Measurements from ENCODE around the gene TRIB2.

The TRIB2 gene

DNA sequence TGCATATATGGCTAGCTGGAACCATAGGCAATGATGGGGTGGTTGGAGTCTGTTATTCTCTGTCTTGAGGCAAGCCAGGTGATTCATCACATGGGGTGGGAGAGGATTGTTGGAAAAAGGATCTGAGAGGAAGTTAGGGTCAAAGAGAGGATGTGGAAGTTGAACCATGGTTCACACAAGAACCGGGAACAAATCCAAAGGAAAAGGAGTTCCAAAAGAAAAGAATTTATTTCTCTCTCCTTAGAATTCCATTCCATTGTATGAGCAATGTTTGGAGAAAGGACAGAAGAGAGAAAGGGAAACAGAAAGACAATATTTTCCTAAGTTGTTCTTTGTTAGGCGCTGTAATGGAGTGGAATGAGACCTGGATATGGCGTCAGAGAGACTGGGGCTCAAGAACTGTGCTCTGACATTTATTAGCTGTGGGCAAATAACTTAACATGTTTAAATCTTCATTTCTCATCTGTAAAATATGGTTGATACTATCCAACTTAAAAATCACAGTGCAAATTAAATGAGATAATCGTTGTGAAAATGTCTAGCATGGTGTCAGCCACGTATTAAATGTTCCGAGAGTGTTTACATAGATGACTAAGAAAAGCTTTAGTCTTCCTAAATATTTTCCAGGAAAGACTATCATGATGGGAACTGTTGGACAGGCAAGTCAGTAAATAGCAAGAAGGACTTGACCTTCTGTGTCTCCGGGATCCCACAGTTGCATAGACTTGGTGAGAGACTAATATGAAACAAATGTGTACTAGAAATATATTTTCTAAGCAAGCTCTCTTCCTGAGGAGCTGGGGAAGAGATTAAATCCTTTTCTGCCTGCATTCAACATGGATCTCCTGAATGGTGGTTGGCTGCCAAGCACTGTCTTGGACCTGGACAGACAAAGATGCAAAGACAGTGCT lies 71.4 kb downstream of the TRIB2 start:
- Histone ChIP-seq H3K27me3 (ENCODE audit: control insufficient read depth, insufficient read depth, low read length) (no peaks in the 10 kb centered on the region), H3K27ac (ENCODE audit: low read depth, low read length) (peak overlapping the region; percentile 75), H3K36me3 (ENCODE audit: control insufficient read depth, insufficient read depth, low read length) (no peaks in the 10 kb centered on the region), H3K4me3 (ENCODE audit: low read length) (no peak overlapping the region), H3K4me1 (ENCODE audit: control insufficient read depth, insufficient read depth, low read length) (no peaks in the 10 kb centered on the region), H3K9ac (ENCODE audit: low read length) (no peak overlapping the region)

DNA sequence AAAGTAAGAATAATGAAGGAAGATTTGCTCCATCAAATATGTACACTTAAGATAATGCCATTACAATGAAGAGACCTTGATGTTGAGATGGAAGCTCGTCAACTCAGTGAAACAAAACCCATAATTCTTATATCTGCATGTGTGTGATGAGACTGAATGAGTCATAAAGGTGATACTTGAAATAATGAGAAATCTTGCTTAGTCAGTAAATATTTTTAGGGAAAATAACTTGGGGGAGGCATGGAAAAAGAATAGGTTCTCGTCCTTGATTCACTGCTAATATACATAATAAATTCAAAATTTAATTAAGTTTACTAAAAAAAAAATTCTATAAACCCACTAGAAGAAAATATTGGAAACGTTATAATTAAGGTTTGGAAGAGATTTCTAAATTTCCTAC lies 75.2 kb downstream of the TRIB2 start:
- H3K27ac ChIP-seq (ENCODE audit: low read depth, low read length): no peak overlapping the region
- no peak overlapping the region for H3K4me3 ChIP-seq (ENCODE audit: low read length)
- H3K27me3 ChIP-seq (ENCODE audit: control insufficient read depth, insufficient read depth, low read length): no peaks in the 10 kb centered on the region
- no peak overlapping the region for H3K9ac ChIP-seq (ENCODE audit: low read length)
- H3K4me1 ChIP-seq (ENCODE audit: control insufficient read depth, insufficient read depth, low read length): no peaks in the 10 kb centered on the region
- H3K36me3 ChIP-seq (ENCODE audit: control insufficient read depth, insufficient read depth, low read length): no peaks in the 10 kb centered on the region
